GM19463 (cell line): ENCODE measurements around the gene SPAG17.

Experiments used
- ATAC-seq: cut with Tn5 transposase; IDR thresholded peaks from one replicate; pipeline ENCODE4 v1.9.1; 2021; ENCODE audit warnings: mild to moderate bottlenecking, moderate library complexity; ENCODE audit not compliant: unreplicated experiment

The SPAG17 gene

GRCh38 chr1:117911051-117911450 is 274.0 kb downstream of the SPAG17 start:
- no peak for ATAC-seq

- ATAC-seq, result no peak
Observed at GRCh38 chr1:117905019-117905418, 280.0 kb downstream of the SPAG17 start.

GRCh38 chr1:117904485-117904884 is 280.5 kb downstream of the SPAG17 start:
- ATAC-seq, result no peak
